T-helper 2 cell (primary cell): ENCODE measurements around the gene SLAIN2.
"Not testable (repeated sequence)": the region's sequence is repeated elsewhere in the genome, so short reads cannot be mapped to it uniquely, and the experiment has no call there.

Experiments
- DNase-seq, 5 experiments: peaks; one replicate each; pipeline versions ENCODE4 v3.0.0 to v3.0.0-alpha.2; 2012 to 2022

The SLAIN2 gene

GRCh38 chr4:48370260-48371134 lies 29.2 kb downstream of the SLAIN2 start:
- peak in 1 of 5 experiments; percentile 14 for DNase-seq

- DNase-seq: peak in 1 of 5 experiments; percentile 2
Observed at GRCh38 chr4:48372272-48372671, 30.9 kb downstream of the SLAIN2 start.

- no peak for DNase-seq
Observed at GRCh38 chr4:48375651-48376304, 34.4 kb downstream of the SLAIN2 start.

- DNase-seq: no peak
Observed at GRCh38 chr4:48379587-48380180, 38.4 kb downstream of the SLAIN2 start.

GRCh38 chr4:48380583-48381167 lies 39.3 kb downstream of the SLAIN2 start:
- no peak for DNase-seq

- no peak for DNase-seq
Observed at GRCh38 chr4:48388525-48389154, 47.3 kb downstream of the SLAIN2 start.

- no peak for DNase-seq
Observed at GRCh38 chr4:48396043-48396442, 54.7 kb downstream of the SLAIN2 start.

GRCh38 chr4:48400416-48400815 lies 59.1 kb downstream of the SLAIN2 start:
- no peak for DNase-seq

DNA sequence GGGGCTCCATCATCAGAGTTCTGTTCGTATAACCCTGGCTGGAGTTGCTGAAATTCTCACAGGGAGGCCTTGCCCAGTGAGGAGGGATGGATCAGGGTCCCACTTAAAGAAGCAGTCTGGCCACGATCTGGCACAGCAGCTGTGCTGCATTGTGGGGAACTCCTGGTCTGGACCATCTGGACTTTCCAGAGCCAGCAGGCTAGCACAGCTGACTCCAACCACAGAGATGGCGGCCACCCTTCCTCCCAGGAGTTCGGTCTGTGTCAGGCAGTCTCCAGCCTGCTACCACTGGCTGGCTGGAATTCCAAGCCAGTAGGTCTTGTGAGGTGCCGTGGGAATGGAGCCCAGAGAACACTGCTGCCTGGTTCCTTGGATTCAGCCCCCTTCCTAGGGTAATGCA lies 62.0 kb downstream of the SLAIN2 start:
- no peak for DNase-seq

DNA sequence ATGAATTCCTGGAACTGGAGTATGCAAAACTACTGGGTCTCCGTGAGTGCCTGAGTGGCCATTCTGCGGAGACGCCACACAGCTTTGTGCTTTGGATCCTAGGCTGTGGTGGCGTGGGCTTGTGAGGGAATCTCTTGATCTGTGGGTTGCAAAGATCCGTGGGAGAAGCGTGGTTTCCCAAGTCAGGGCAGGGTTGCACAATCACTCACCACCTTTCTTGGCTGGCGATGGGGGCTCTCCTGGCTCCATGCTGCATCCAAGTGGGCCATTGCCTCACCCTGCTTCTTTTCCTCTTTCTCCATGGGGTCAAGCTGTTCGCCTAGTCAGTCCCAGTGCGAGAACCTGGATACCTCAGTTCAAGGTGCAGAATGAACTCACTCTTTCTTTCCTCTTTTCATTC lies 62.5 kb downstream of the SLAIN2 start:
- DNase-seq: no peak

DNA sequence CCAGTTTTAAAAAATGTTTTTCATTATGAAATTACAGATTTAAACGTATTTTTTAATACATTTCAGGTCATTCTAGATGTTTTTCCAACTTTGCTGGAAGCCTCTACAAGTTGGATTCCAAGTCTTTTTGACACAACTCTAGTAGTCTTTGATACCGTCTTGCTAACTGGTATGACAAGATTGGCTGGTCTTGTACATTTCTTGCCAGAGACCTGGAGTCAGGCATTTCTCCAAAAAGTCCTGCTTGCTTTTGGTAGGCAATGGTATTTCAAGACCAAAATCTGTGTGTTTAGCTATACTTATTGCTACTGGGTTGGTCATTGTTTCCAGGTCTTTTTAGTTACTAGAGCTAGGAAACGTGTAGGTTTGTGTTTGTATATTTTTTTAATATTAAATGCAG lies 64.6 kb downstream of the SLAIN2 start:
- DNase-seq: no peak

GRCh38 chr4:48409203-48409602 lies 67.9 kb downstream of the SLAIN2 start:
- DNase-seq: no peak

DNA sequence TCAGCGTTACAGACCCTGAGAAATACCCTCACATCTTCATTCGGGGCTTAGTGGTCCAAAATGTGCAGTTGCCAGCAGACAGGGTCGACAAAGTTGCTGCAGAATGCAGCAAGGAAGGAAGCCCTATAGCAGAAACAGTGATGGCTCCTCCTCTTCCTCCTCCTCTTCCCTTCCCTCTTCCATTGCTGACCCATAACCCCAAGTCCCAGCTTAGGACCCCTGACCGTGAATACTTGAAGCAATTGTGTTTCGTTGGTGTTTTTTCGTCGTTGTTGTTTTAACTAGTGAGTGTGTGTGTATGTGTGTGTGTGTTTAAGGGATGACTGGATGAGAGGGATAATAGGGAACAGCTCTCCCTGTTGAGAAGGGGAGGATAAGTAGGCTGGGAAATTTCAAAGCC lies 69.5 kb downstream of the SLAIN2 start:
- no peak for DNase-seq

GRCh38 chr4:48420144-48420543 lies 78.8 kb downstream of the SLAIN2 start:
- no peak for DNase-seq

GRCh38 chr4:48421101-48421500 lies 79.8 kb downstream of the SLAIN2 start:
- no peak for DNase-seq

GRCh38 chr4:48428926-48429325 lies 87.6 kb downstream of the SLAIN2 start:
- DNase-seq: no peak

- no peak for DNase-seq
Observed at GRCh38 chr4:48429709-48430474, 88.6 kb downstream of the SLAIN2 start.

- peak in 1 of 5 experiments; percentile 51 for DNase-seq
Observed at GRCh38 chr4:48431401-48431800, 90.1 kb downstream of the SLAIN2 start.

DNA sequence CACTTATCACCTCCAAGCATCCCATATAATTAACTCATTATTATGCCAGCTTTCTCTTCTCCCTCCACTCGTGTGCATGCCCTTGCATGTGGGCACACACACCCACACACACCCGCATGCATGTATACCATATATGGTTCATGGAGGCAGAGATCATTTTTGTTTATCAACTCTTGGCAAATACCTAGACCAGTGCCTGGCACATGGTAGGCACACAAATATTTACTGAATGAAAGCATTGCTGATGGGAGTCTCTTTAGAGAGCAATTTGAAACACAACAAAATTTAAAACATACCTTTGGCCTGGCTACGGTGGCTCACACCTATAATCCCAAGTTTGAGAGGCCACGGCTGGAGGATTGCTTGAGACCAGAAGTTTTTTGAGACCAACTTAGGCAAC lies 90.7 kb downstream of the SLAIN2 start:
- DNase-seq: no peak

DNA sequence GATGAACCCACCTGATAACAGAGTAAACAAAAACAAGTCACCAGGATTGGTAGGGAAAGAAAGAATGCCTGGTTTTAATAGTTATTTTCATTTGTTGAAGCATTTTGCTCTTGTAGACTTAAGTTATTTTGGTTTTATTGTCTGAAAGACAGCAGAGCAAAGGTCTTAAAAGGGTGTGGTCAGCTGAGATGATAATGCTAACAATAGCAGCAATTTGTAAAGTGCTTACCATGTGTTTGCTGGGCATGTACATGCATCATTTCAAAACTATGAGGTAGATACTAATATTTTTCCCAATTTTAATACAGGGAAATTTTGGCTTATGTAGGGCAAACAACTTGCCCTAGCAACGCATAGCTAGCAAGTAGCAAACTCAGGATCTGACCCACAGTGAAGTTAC lies 95.0 kb downstream of the SLAIN2 start:
- DNase-seq: no peak

- no peak for DNase-seq
Observed at GRCh38 chr4:48439988-48440387, 98.7 kb downstream of the SLAIN2 start.

DNA sequence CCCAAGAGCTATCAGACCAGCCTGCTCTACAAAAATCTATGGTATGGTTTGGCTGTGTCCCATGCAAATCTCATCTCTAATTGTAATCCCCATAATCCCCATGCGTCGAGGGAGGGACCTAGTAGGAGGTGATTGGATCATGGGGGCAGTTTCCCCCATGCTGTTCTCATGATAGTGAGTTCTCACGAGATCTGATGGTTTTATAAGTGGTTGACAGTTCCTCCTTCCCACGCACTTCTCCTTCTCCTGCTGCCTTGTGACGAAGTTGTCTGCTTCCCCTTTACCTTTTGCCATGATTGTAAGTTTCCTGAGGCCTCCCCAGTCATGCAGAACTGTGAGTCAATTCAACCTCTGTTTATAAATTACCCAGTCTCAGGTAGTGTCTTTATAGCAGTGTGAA lies 99.6 kb downstream of the SLAIN2 start:
- not testable (repeated sequence) for DNase-seq
